ENCODE measurements around the gene VAV2. TPM values are rescaled to one million over a fixed set of nuclear protein-coding genes. Genes with fewer than 3 reads are reported as not detected.
A peak's percentile ranks its signal among the peaks of the same experiment; 100 is the strongest.

Gene VAV2
- total and polyA plus RNA-seq, 2 of the 4 experiments (the other 2 are of a cell fraction): 10.8 to 13.4 TPM

GRCh38 chr9:133825555-133826218, 166.4 kb downstream of the VAV2 start:
- Histone ChIP-seq H3K9me1 (ENCODE audit: insufficient read depth, low read length) (0 out of 2 replicates have a peak, but pooled peaks cover 11% of the 10 kb centered on the region), H3K56ac (ENCODE audit: extremely low read depth, insufficient read depth, low read length) (peak overlapping the region; percentile 35; the same call in 1 of the 2 replicates), H2BK20ac (ENCODE audit: low read depth, low read length) (peak overlapping the region; percentile 80), H4K91ac (ENCODE audit: insufficient read depth, low read depth, low read length) (peak overlapping the region; percentile 56), H4K20me1 (ENCODE audit: insufficient read depth, low read length) (peaks cover 8% of the 10 kb centered on the region), H2BK15ac (ENCODE audit: low read depth, low read length) (no peak overlapping the region; the same call in 2 of the 3 replicates), H3K9me3 (ENCODE audit: control insufficient read depth, insufficient read depth, low read length) (no peaks in the 10 kb centered on the region), H4K5ac (ENCODE audit: low read depth, low read length) (peak overlapping the region; percentile 16; the same call in 1 of the 2 replicates), H3K9ac (ENCODE audit: low read depth, low read length) (peak overlapping the region; percentile 42; the same call in 1 of the 2 replicates), H3K4me1 (ENCODE audit: control insufficient read depth, insufficient read depth, low read length) (peaks cover 14% of the 10 kb centered on the region), H2BK5ac (ENCODE audit: low read depth, low read length, poor library complexity, severe bottlenecking) (peak overlapping the region; percentile 41), H2AK9ac (replicated peaks; ENCODE audit: low read depth, low read length, poor library complexity) (peak overlapping the region; percentile 84), H2AFZ (replicated peaks; ENCODE audit: low read length, poor library complexity) (peak overlapping the region; percentile 64), H3K36me3 (ENCODE audit: control insufficient read depth, insufficient read depth, low read length) (peaks cover 3% of the 10 kb centered on the region), H2AK5ac (ENCODE audit: low read depth, low read length) (peak overlapping the region; percentile 70; the same call in 1 of the 2 replicates), H3K4me2 (ENCODE audit: low read depth, low read length) (peak overlapping the region; percentile 75), H3K79me1 (ENCODE audit: low read depth in 1 of 2, low read length in 2 of 2) (peaks cover 0 to 61% of the 10 kb centered on the region in 2 experiments; a peak in 3 of 4 replicates), H3K27me3 (ENCODE audit: control insufficient read depth, insufficient read depth, low read length) (no peaks in the 10 kb centered on the region), H3K4ac (ENCODE audit: low read depth, low read length) (peak overlapping the region; percentile 71), H3K14ac (replicated peaks; ENCODE audit: low read depth, low read length) (peak overlapping the region; percentile 90), H3K4me3 (ENCODE audit: insufficient read depth, low read depth, low read length) (no peak overlapping the region), H3K23ac (ENCODE audit: low read depth, low read length) (peak overlapping the region; percentile 26; the same call in 1 of the 2 replicates), H3K27ac (ENCODE audit: insufficient read depth, low read length) (peak overlapping the region; percentile 76; the same call in 1 of the 2 replicates), H3K18ac (ENCODE audit: low read depth, low read length) (peak overlapping the region; percentile 28; the same call in 1 of the 2 replicates), H4K8ac (ENCODE audit: low read depth in 2 of 2, low read length in 2 of 2) (peak overlapping the region; percentile 20 to 89; a peak in 3 of 4 replicates), H2BK120ac (ENCODE audit: low read depth, low read length) (peak overlapping the region; percentile 90)
- CTCF ChIA-PET: no interaction called here
- BruUV-seq (replicated peaks): no TSS peak
- in situ Hi-C loops (cut with MboI; ENCODE audit: low sequenced_read_pairs) (no loop called here), dilution Hi-C loops (cut with HindIII; ENCODE audit: low sequenced_read_pairs, unreplicated experiment) (no loop called here), intact Hi-C loops (cut with micrococcal nuclease) (no loop called here)
- WGBS, 2 experiments (ENCODE audit: extremely low coverage in 2 of 2, insufficient read length in 1 of 2): 33% methylated on average over 5 of the region's 17 CpGs; no CpG with 5 or more reads in 1 of the 2 experiments
- POLR2A ChIA-PET (ENCODE audit: unreplicated experiment): no interaction called here
- DNase-seq (peak; percentile 90), ATAC-seq (ENCODE audit: low read depth) (peak; percentile 69)
- TF ChIP-seq MAFK (IDR thresholded peaks at IDR 0.05; ENCODE audit: low read depth, low read length) (peak; percentile 61; the same call in 1 of the 2 replicates), POLR2A (IDR thresholded peaks at IDR 0.05; ENCODE audit: low read depth, low read length) (no peak), MXI1 (IDR thresholded peaks at IDR 0.05; ENCODE audit: borderline replicate concordance, low read depth, low read length) (peak; percentile 56; the same call in 1 of the 2 replicates), MAZ (IDR thresholded peaks at IDR 0.05; ENCODE audit: borderline replicate concordance, low read depth, low read length) (no peak), BHLHE40 (IDR thresholded peaks at IDR 0.05; ENCODE audit: low read depth, low read length) (peak; percentile 92), CEBPB (IDR thresholded peaks at IDR 0.05; ENCODE audit: low read depth, low read length) (peak; percentile 98), NFE2L2 (IDR thresholded peaks at IDR 0.05; ENCODE audit: low read depth, low read length) (peak; percentile 87), FOS (IDR thresholded peaks at IDR 0.05; ENCODE audit: low read depth, low read length) (peak; percentile 47; the same call in 1 of the 2 replicates)
